HEK293T (cell line): ENCODE measurements around the gene GFI1.
A peak's percentile ranks its signal among the peaks of the same experiment; 100 is the strongest.

Experiments
- CTCF ChIA-PET: fragments of 350-600 bp; formaldehyde crosslinking; extraction: SDS; loops from one replicate; lab custom pipeline; 2021; ENCODE audit warnings: antibody characterized with exemption, inconsistent platforms; lab: Yijun Ruan, JAX
- POLR2A ChIA-PET: fragments of 350-600 bp; formaldehyde crosslinking; extraction: SDS; loops from one replicate; lab custom pipeline; 2020; ENCODE audit warnings: antibody characterized with exemption, inconsistent platforms; lab: Yijun Ruan, JAX
- DNase-seq: peaks from one replicate; pipeline ENCODE4 v3.0.0; 2012; ENCODE audit warnings: mixed read lengths; ENCODE audit errors: extremely low spot score
- ARNT ChIP-seq: fragments of 450-650 bp; IDR thresholded peaks from 2 replicates; pipeline ENCODE4 v1.6.1; 2017; ENCODE audit warnings: mild to moderate bottlenecking
- BHLHE40 ChIP-seq: fragments of 450-650 bp; IDR thresholded peaks from 2 replicates; pipeline ENCODE4 v1.6.1; 2016; ENCODE audit warnings: mild to moderate bottlenecking, moderate library complexity, borderline replicate concordance
- CTBP1 ChIP-seq: fragments of 450-650 bp; IDR thresholded peaks from 2 replicates; pipeline ENCODE4 v1.6.1; 2016; ENCODE audit warnings: borderline replicate concordance
- ELF4 ChIP-seq: fragments of 450-650 bp; IDR thresholded peaks from 2 replicates; pipeline ENCODE4 v1.6.1; 2017; ENCODE audit warnings: antibody characterized with exemption
- FOXA1 ChIP-seq: fragments of 450-650 bp; IDR thresholded peaks from 2 replicates; pipeline ENCODE4 v1.6.1; 2016; ENCODE audit warnings: mild to moderate bottlenecking
- FOXK2 ChIP-seq: fragments of 450-650 bp; IDR thresholded peaks from 2 replicates; pipeline ENCODE4 v1.6.1; 2016; ENCODE audit warnings: mild to moderate bottlenecking
- FOXM1 ChIP-seq: fragments of 450-650 bp; IDR thresholded peaks from 2 replicates; pipeline ENCODE4 v1.6.1; 2017; ENCODE audit warnings: mild to moderate bottlenecking, borderline replicate concordance
- HDGF ChIP-seq: fragments of 450-650 bp; IDR thresholded peaks from 2 replicates; pipeline ENCODE4 v1.6.1; 2017; ENCODE audit warnings: antibody characterized with exemption, borderline replicate concordance
- L3MBTL2 ChIP-seq: fragments of 450-650 bp; conservative IDR thresholded peaks from 2 replicates; pipeline ENCODE4 v1.6.1; 2016; ENCODE audit warnings: mild to moderate bottlenecking
- LEF1 ChIP-seq: fragments of 450-650 bp; IDR thresholded peaks from 2 replicates; pipeline ENCODE4 v1.6.1; 2017; ENCODE audit warnings: mild to moderate bottlenecking, borderline replicate concordance
- NFRKB ChIP-seq: fragments of 450-650 bp; IDR thresholded peaks from 2 replicates; pipeline ENCODE4 v1.6.1; 2016; ENCODE audit warnings: mild to moderate bottlenecking, moderate library complexity
- SP1 ChIP-seq: fragments of 450-650 bp; IDR thresholded peaks from 2 replicates; pipeline ENCODE4 v1.6.1; 2017
- SUZ12 ChIP-seq: fragments of 450-650 bp; IDR thresholded peaks from 2 replicates; pipeline ENCODE4 v1.6.1; 2016; ENCODE audit warnings: mild to moderate bottlenecking
- TARDBP ChIP-seq: fragments of 450-650 bp; IDR thresholded peaks from 2 replicates; pipeline ENCODE4 v1.6.1; 2016
- ZNF384 ChIP-seq: fragments of 450-650 bp; IDR thresholded peaks from 2 replicates; pipeline ENCODE4 v1.6.1; 2016
- TF ChIP-seq, protein P1 (sequence below): fragments of 450-650 bp; IDR thresholded peaks from 2 replicates; pipeline ENCODE4 v1.6.1; 2016

Gene GFI1

DNA sequence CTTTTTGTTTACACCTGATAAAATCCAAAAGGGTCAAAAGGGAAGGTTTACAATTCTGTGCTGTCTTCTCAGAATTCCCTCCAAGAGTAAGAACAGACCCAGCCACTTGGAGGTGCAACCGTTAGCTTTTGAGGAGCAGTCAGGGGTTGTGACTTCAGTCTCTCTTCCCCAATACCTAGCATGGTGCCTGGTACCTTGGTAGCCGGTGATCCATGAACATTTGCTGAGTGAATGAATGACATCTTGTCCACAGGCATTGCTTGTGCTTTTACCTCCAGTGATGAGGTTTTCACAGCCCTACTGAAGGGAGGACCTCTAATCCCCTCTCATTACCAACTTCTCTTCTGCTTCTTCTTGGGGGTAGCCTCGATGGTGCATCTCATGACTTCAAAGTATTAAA, 11.7 kb downstream of the GFI1 start:
- ChIA-PET CTCF (no interaction called here), POLR2A (interaction anchor here (1.3 kb wide), 1 partner anchor 10 kb away, joined by 9 read pairs; no protein-coding TSS in a partner anchor)
- TF ChIP-seq L3MBTL2: no peak
- TF ChIP-seq ZNF384: no peak
- TF ChIP-seq TARDBP: no peak
- TF ChIP-seq ARNT: no peak
- no peak for TF ChIP-seq LEF1
- no peak for TF ChIP-seq FOXM1
- no peak for TF ChIP-seq HDGF
- no peak for TF ChIP-seq BHLHE40
- TF ChIP-seq FOXK2: no peak
- no peak for TF ChIP-seq CTBP1
- no peak for TF ChIP-seq NFRKB
- no peak for TF ChIP-seq SP1
- no peak for TF ChIP-seq SUZ12
- no peak for TF ChIP-seq FOXA1
- TF ChIP-seq, protein P1, sequence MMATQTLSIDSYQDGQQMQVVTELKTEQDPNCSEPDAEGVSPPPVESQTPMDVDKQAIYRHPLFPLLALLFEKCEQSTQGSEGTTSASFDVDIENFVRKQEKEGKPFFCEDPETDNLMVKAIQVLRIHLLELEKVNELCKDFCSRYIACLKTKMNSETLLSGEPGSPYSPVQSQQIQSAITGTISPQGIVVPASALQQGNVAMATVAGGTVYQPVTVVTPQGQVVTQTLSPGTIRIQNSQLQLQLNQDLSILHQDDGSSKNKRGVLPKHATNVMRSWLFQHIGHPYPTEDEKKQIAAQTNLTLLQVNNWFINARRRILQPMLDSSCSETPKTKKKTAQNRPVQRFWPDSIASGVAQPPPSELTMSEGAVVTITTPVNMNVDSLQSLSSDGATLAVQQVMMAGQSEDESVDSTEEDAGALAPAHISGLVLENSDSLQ: no peak
- no peak for TF ChIP-seq ELF4
- no peak for DNase-seq

DNA sequence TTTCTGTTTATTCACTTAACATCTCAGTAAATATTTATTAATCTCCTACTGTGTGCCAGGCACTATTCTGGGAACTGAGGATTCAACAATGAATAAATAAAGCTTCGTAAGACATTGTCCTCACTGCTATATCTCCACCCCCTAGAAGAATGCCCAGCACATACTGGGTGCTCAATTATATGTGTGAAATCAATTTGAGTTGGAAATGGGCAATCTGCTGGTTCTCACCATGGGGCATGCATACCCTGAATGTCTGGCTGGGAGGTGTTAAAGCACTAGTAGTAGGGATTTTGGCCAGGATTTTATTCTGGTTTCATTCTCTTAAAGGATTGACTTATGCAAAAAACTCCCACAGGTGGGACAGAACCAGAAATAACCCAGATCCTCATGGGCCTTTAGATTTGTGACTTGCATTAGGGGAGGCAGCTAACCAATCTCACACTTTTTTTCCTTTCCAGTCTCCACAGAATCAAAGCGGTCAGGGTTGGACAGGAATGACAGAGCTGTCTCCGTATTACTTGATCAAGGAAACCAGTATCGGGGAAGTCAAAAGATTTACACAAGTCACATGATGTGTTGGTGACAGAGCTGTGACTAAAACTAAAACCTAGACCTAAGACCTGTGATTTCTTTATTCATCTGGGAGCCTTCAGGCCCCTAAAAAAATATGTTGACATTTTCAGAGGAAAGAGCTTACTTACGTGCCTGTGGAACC, 12.8 kb downstream of the GFI1 start:
- ChIA-PET CTCF (interaction anchor here (1.0 kb wide), 1 partner anchor 11 kb away, joined by 5 read pairs; no protein-coding TSS in a partner anchor), POLR2A (interaction anchor here (0.8 to 1.4 kb wide), 4 partner anchors 10 to 356 kb away, joined by 3 to 9 read pairs (median 4); partner anchors contain the start of gene GFI1)
- no peak for DNase-seq
- TF ChIP-seq NFRKB (no peak), LEF1 (no peak), ZNF384 (no peak), L3MBTL2 (no peak), TARDBP (no peak), ELF4 (no peak)

DNA sequence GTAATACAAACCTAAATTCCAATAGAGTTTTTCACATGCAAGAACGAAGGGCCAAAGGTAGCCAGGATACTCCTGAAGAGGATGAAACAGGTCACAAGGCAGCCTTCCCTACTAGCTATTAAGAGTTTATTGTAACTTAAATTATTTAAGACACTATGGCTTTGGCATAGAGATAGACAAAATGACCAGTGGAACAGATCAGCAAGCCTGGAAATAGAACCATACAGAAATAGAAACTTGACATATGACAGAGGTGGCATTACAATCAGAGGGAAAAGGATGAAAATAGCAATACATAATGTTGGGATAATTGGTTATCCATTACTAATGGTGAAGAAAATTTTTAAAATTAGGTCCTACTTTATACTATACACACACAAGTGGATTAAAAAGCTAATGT, 16.5 kb downstream of the GFI1 start:
- ChIA-PET POLR2A (no interaction called here), CTCF (no interaction called here)
- no peak for DNase-seq
- TF ChIP-seq NFRKB (no peak), LEF1 (no peak), FOXM1 (no peak), SUZ12 (no peak), BHLHE40 (no peak), ARNT (no peak), L3MBTL2 (no peak), CTBP1 (no peak), FOXK2 (no peak), ZNF384 (no peak), HDGF (no peak), ELF4 (no peak), TARDBP (no peak), FOXA1 (no peak), SP1 (no peak)
- TF ChIP-seq, protein P1: no peak

DNA sequence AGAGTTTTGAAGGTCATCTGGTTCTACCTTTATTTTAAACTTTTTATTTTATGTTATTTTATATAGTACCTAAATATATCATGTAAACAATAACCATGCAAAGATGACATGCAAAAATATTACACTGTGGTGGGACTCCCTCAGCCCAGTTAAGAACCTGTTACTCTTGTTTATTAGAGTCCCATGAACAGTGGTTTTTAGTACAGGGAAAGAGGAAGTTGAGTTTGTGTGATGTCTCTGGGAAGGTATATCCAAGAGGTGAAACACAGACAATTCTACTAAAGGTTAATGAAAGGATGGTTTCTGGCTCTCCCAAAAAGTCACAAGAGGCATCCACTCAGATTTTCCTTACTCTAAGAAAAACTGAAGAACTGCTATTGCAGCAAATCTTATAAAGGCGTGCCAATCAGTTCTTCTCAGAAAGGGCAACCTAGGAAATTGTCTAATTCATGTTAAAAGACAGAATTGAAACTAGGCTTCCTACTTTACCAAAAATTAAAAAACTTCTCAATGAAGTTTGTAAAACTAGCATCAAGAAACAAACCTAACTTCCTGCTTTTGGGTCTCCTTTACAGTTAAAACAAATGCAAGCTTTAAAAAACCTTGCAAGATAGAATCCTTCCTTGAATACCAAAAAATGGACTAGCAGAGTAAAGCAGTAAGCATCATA, 19.9 kb downstream of the GFI1 start:
- DNase-seq: no peak
- TF ChIP-seq NFRKB (no peak), ELF4 (no peak), ZNF384 (no peak)
- POLR2A ChIA-PET: no interaction called here
- CTCF ChIA-PET: no interaction called here

DNA sequence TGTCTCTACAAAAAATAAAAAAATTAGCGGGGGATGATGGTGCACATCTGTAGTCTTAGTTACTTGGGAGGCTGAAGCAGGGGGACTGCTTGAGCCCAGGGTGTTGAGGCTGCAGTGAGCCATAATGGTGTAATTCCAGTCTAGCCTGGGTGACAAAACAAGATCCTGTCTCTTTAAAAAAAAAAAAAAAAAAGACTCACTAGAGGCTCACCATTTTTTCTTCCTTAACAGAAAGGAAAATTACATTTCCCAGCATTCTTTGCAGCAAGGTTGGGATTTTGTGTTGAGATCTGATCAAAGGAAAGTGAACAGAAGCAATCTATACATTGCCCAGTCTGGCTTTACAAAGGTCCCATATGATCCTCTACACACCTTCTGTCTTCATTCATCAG, 21.5 kb downstream of the GFI1 start:
- ChIA-PET CTCF (no interaction called here), POLR2A (no interaction called here)
- no peak for DNase-seq
- TF ChIP-seq ZNF384 (peak; percentile 53), SUZ12 (no peak)

DNA sequence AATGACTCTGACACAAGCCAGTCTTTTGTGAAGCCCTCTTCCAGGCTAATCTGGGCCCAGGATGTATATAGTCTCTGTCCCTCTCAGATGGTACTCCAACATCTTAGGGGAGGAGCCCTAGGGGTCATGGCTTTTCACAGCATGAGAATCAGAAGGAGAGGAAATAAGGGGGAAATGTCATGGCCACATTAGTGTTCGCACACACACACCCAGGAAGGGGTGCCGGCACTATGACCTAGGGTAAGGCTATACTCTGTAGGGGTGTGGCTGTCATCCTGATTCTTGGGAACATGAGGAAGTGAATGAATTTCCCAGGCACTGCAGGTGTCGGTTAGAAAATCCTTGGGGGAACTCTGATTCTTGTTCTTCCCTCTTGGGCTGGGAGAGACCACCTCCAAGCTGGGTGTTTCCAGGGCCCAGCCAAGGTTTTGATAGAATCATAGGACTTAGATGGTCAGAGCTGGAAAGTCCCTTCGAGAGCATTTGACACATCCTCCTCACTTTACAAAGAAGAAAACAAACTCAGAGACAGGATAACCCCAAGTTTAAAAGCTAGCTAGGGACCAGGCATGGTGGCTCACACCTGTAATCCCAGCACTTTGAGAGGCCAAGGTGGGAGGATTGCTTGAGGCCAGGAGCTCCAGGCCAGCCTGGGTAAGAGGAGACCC, 22.0 kb downstream of the GFI1 start:
- CTCF ChIA-PET: no interaction called here
- POLR2A ChIA-PET: no interaction called here
- DNase-seq: no peak
- no peak for TF ChIP-seq TARDBP
- TF ChIP-seq BHLHE40: no peak
- TF ChIP-seq, protein P1: no peak
- no peak for TF ChIP-seq FOXA1
